CD8-positive, alpha-beta memory T cell (primary cell): ENCODE results near the gene FBXO9. TPM values are rescaled to one million over a fixed set of nuclear protein-coding genes. Genes with fewer than 3 reads are reported as not detected.
A peak's percentile ranks its signal among the peaks of the same experiment; 100 is the strongest.

Experiments
- CTCF ChIA-PET: fragments of 350-600 bp; sonication (Branson Sonifier 250); formaldehyde crosslinking; loops from one replicate; lab custom pipeline; 2021; ENCODE audit warnings: antibody characterized with exemption; lab: Charles Lee
- POLR2A ChIA-PET: fragments of 350-600 bp; sonication (Branson Sonifier 250); formaldehyde crosslinking; loops from one replicate; lab custom pipeline; 2021; ENCODE audit warnings: antibody characterized with exemption; lab: Charles Lee
- DNase-seq, 5 donors: peaks; one replicate each; pipeline versions ENCODE4 v3.0.0 to v3.0.0-alpha.2; 2020 to 2022; ENCODE audit warnings: mixed read lengths in 1 of 5
- H3K27ac ChIP-seq: one replicate; pipeline ENCODE4 v1.7.0; 2013; ENCODE audit warnings: low read depth, mild to moderate bottlenecking, low read length, moderate library complexity
- H3K27me3 ChIP-seq: 2 replicates; pipeline ENCODE4 v1.7.0; 2013; ENCODE audit warnings: low read length, mild to moderate bottlenecking; ENCODE audit not compliant: insufficient read depth, poor library complexity, severe bottlenecking
- H3K36me3 ChIP-seq: 2 replicates; pipeline ENCODE4 v1.7.0; 2013; ENCODE audit warnings: mild to moderate bottlenecking, low read length, moderate library complexity; ENCODE audit not compliant: insufficient read depth
- H3K4me1 ChIP-seq: 2 replicates; pipeline ENCODE4 v1.7.0; 2013; ENCODE audit warnings: mild to moderate bottlenecking, low read length, moderate library complexity; ENCODE audit not compliant: insufficient read depth
- H3K4me3 ChIP-seq: 2 replicates; pipeline ENCODE4 v1.7.0; 2013; ENCODE audit warnings: mild to moderate bottlenecking, low read length
- H3K9me3 ChIP-seq: 2 replicates; pipeline ENCODE4 v1.7.0; 2013; ENCODE audit warnings: mild to moderate bottlenecking, low read length
- H3K27ac Mint-ChIP-seq, 8 donors: one replicate each; pipeline ENCODE4 v1.8.0; 2020 to 2021; ENCODE audit warnings: mixed read lengths in 8 of 8, mild to moderate bottlenecking in 6 of 8, inconsistent platforms in 3 of 8, moderate library complexity in 3 of 8
- H3K27me3 Mint-ChIP-seq, 2 donors: one replicate each; pipeline ENCODE4 v1.8.0; 2020 to 2021; ENCODE audit warnings: mixed read lengths in 2 of 2, mild to moderate bottlenecking in 1 of 2, moderate library complexity in 1 of 2
- H3K36me3 Mint-ChIP-seq, 3 donors: one replicate each; pipeline ENCODE4 v1.8.0; 2020 to 2021; ENCODE audit warnings: mixed read lengths in 3 of 3, inconsistent platforms in 1 of 3, mild to moderate bottlenecking in 1 of 3
- H3K4me1 Mint-ChIP-seq, 3 donors: one replicate each; pipeline ENCODE4 v1.8.0; 2020 to 2021; ENCODE audit warnings: mixed read lengths in 3 of 3, inconsistent platforms in 1 of 3, mild to moderate bottlenecking in 1 of 3
- H3K4me3 Mint-ChIP-seq, 7 donors: one replicate each; pipeline ENCODE4 v1.8.0; 2020 to 2021; ENCODE audit warnings: mixed read lengths in 7 of 7, mild to moderate bottlenecking in 6 of 7, moderate library complexity in 4 of 7, inconsistent platforms in 2 of 7
- H3K9me3 Mint-ChIP-seq, 5 donors: one replicate each; pipeline ENCODE4 v1.8.0; 2020 to 2022; ENCODE audit warnings: mixed read lengths in 5 of 5, mild to moderate bottlenecking in 3 of 5, moderate library complexity in 2 of 5, inconsistent platforms in 1 of 5
- polyA plus RNA-seq: library from polyadenylated mRNA; unstranded; fragments of 300-500 nt; fragmentation: Illumina TruSeq; gene quantifications from one replicate; pipeline ENCODE4 v1.2.3, GENCODE V29; 2021
- total RNA-seq, 2 experiments: library from RNA; stranded (reverse); gene quantifications; one replicate each; pipeline ENCODE4 v1.2.3, GENCODE V29; 2021

Gene FBXO9
- total and polyA plus RNA-seq, 3 experiments from 2014 or later, result 57.3 to 71.2 (median 62.7) TPM

DNA sequence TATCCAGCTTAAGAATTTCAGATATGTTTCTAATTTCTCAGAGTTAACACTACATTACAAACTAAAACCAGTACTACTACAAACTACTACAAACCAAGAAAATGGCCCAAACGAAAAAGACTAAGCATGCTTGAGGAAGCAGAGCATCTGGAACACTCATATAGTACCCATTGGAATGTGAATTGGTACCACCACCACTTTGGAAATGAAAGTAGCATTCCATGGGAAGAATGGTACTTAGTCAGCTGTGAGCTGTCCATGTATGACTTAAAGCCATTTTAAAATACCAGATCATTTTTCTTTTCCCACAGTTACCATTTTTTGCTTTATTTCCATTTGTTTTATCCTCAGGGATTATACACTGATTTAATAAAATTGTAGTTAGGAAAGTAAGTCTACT is 30.5 kb downstream of the FBXO9 start:
- DNase-seq, result no peak
- Mint-ChIP-seq H3K27ac (peak overlapping the region in 1 of 8 donors; percentile 33), H3K4me3 (no peak overlapping the region), H3K4me1 (peaks cover 0 to 2% (median 0%) of the 10 kb centered on the region in 3 donors), H3K9me3 (no peaks in the 10 kb centered on the region), H3K36me3 (peaks cover 6 to 87% (median 38%) of the 10 kb centered on the region in 3 donors), H3K27me3 (no peaks in the 10 kb centered on the region)
- H3K9me3 ChIP-seq, result no peaks in the 10 kb centered on the region
- H3K4me1 ChIP-seq, result no peaks in the 10 kb centered on the region
- no peaks in the 10 kb centered on the region for H3K27me3 ChIP-seq
- H3K36me3 ChIP-seq, result peaks cover 51% of the 10 kb centered on the region
- POLR2A ChIA-PET, result no interaction called here
- H3K27ac ChIP-seq, result no peak overlapping the region
- CTCF ChIA-PET, result no interaction called here
- H3K4me3 ChIP-seq, result no peak overlapping the region

DNA sequence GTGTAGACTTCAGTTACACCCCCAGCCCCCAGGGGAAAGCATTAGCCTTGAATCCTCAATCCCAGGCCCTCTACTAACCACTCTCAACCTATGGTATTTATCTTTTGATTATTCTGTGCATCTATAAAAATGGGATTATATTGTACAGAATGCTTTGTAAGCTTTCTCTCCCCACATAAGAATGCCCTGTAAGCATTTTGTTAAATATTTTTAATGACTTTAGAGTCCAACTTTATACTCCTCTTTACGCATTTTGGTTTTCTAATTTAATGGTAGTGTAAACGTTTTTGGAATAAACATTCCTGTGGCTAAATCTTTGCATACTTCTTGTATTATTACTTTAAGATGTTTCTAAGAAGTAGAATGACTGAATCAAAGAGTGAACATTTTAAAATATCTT is 35.4 kb downstream of the FBXO9 start:
- H3K27me3 ChIP-seq, result no peaks in the 10 kb centered on the region
- H3K27ac Mint-ChIP-seq, result peak overlapping the region in 2 of 8 donors; percentile 11 to 33
- ChIA-PET POLR2A (no interaction called here), CTCF (no interaction called here)
- H3K36me3 ChIP-seq, result peaks cover 24% of the 10 kb centered on the region
- H3K4me3 Mint-ChIP-seq, result no peak overlapping the region
- H3K9me3 ChIP-seq, result no peaks in the 10 kb centered on the region
- H3K36me3 Mint-ChIP-seq, result peaks cover 0 to 60% (median 23%) of the 10 kb centered on the region in 3 donors
- no peak overlapping the region for H3K27ac ChIP-seq
- no peaks in the 10 kb centered on the region for H3K27me3 Mint-ChIP-seq
- no peaks in the 10 kb centered on the region for H3K4me1 ChIP-seq
- no peak overlapping the region for H3K4me3 ChIP-seq
- no peaks in the 10 kb centered on the region for H3K9me3 Mint-ChIP-seq
- no peak for DNase-seq
- no peaks in the 10 kb centered on the region for H3K4me1 Mint-ChIP-seq

DNA sequence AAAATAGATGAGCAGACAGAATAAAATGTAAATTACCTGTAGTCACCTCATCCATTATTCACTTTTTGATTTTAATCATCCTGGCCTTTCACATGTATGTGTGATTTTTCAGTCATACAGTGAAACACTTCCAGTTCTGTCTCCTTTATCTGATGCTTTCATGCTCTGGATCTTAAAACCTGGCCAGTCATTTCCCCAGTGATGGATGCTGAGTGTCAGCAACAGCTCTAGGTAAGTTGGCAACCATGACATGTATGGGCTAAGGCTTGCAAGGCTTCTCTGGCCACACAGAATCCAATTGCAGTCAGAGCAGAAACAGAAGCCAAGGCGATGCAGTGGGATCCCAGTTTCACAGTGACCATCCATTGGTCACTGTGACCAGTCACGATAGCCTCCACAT is 35.8 kb downstream of the FBXO9 start:
- no peak overlapping the region for H3K4me3 ChIP-seq
- no peaks in the 10 kb centered on the region for H3K27me3 Mint-ChIP-seq
- no peak overlapping the region for H3K27ac ChIP-seq
- no peaks in the 10 kb centered on the region for H3K27me3 ChIP-seq
- no peak overlapping the region for H3K27ac Mint-ChIP-seq
- H3K36me3 Mint-ChIP-seq, result peaks cover 0 to 55% (median 20%) of the 10 kb centered on the region in 3 donors
- no peak overlapping the region for H3K4me3 Mint-ChIP-seq
- ChIA-PET CTCF (no interaction called here), POLR2A (no interaction called here)
- no peak for DNase-seq
- peaks cover 19% of the 10 kb centered on the region for H3K36me3 ChIP-seq
- no peaks in the 10 kb centered on the region for H3K9me3 ChIP-seq
- H3K4me1 ChIP-seq, result no peaks in the 10 kb centered on the region
- H3K4me1 Mint-ChIP-seq, result no peaks in the 10 kb centered on the region
- no peaks in the 10 kb centered on the region for H3K9me3 Mint-ChIP-seq

DNA sequence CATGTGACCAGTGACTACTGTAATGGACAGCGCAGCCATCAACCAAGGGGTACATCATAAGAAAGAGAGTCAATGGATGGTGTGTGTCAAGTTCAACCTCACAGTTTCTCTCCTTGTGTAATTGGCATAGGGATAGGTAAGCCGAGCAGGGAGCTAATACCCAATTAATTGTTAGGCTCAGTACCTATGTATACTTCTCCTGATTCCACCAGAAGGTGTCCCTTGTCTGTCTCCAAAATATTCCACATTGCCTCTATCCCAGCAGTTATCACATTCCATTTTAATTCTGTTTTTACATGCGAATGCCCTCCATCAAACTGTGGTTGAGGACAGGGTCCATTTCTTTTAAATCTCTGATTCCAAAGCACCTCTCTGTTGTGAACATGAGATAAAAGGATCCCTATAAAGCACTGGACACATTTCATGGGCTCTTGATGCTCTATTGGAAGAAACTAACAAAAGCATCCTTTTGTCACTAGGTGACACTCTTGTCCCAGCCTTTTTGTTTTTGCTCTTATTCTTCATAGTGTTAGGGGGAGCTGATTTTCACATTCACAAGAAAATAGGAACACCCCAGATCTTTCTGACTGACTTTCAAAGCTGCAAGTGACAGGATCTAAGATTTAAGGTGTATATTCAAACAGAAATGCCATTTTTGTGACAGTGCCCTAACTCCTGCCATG is 38.9 kb downstream of the FBXO9 start:
- Mint-ChIP-seq H3K27me3 (no peaks in the 10 kb centered on the region), H3K9me3 (no peaks in the 10 kb centered on the region), H3K4me1 (no peaks in the 10 kb centered on the region), H3K36me3 (peaks cover 0 to 27% (median 9%) of the 10 kb centered on the region in 3 donors), H3K27ac (no peak overlapping the region), H3K4me3 (no peak overlapping the region)
- no peaks in the 10 kb centered on the region for H3K4me1 ChIP-seq
- ChIA-PET CTCF (no interaction called here), POLR2A (no interaction called here)
- H3K27me3 ChIP-seq, result no peaks in the 10 kb centered on the region
- no peak overlapping the region for H3K27ac ChIP-seq
- H3K36me3 ChIP-seq, result no peaks in the 10 kb centered on the region
- H3K4me3 ChIP-seq, result no peak overlapping the region
- H3K9me3 ChIP-seq, result no peaks in the 10 kb centered on the region
- DNase-seq, result no peak

DNA sequence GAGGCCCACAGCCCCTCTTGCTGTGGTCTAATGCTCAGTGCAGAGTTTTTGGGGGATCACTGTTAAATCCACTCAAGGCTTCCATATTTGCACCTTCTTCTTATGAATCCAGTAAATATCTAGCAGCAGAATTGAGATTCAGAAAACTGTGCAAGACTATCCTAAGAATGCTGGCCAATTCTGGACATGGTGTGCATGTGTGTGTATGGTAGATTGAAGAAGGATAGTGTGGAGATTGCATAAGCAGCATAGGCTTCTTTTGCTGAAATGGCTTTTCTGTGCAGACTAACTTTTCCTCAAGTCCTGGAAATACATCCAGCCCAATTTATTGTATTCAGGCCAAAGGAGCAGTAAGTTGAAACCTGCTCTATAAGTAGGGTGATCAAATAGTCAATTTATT is 39.7 kb downstream of the FBXO9 start:
- Histone ChIP-seq H3K27me3 (no peaks in the 10 kb centered on the region), H3K4me3 (no peak overlapping the region), H3K36me3 (no peaks in the 10 kb centered on the region), H3K27ac (no peak overlapping the region), H3K4me1 (no peaks in the 10 kb centered on the region), H3K9me3 (no peaks in the 10 kb centered on the region)
- H3K27me3 Mint-ChIP-seq, result no peaks in the 10 kb centered on the region
- H3K36me3 Mint-ChIP-seq, result peaks cover 0 to 22% (median 8%) of the 10 kb centered on the region in 3 donors
- no peak overlapping the region for H3K4me3 Mint-ChIP-seq
- H3K9me3 Mint-ChIP-seq, result no peaks in the 10 kb centered on the region
- DNase-seq, result no peak
- ChIA-PET POLR2A (no interaction called here), CTCF (no interaction called here)
- no peak overlapping the region for H3K27ac Mint-ChIP-seq
- no peaks in the 10 kb centered on the region for H3K4me1 Mint-ChIP-seq

DNA sequence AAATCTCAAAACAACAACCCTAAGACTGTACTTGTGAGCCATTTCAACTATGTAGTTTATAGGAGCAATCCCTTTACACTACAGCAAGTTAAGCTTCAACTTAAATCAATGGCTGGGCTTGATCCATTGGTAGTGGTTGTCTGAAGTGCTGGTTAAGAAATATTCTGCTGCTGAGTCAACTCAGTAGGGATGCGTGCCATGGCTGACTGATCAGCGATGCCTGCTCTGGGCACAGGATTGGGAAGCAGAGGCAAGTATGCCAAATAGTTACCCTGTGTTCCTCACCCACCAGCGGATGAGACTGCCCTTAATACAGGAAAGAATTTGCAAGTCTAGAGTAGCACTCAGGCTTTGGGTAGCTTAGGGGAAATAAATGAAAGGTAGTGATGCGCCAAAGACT is 41.9 kb downstream of the FBXO9 start:
- H3K4me3 Mint-ChIP-seq, result no peak overlapping the region
- DNase-seq, result no peak
- peak overlapping the region in 1 of 8 donors; percentile 34 for H3K27ac Mint-ChIP-seq
- H3K4me1 Mint-ChIP-seq, result no peaks in the 10 kb centered on the region
- Histone ChIP-seq H3K4me1 (no peaks in the 10 kb centered on the region), H3K36me3 (no peaks in the 10 kb centered on the region), H3K4me3 (no peak overlapping the region), H3K27me3 (peaks cover 5% of the 10 kb centered on the region), H3K27ac (no peak overlapping the region), H3K9me3 (no peaks in the 10 kb centered on the region)
- ChIA-PET CTCF (no interaction called here), POLR2A (no interaction called here)
- H3K9me3 Mint-ChIP-seq, result no peaks in the 10 kb centered on the region
- H3K36me3 Mint-ChIP-seq, result peaks cover 0 to 4% (median 3%) of the 10 kb centered on the region in 3 donors
- peaks cover 0 to 2% of the 10 kb centered on the region in 2 donors for H3K27me3 Mint-ChIP-seq

DNA sequence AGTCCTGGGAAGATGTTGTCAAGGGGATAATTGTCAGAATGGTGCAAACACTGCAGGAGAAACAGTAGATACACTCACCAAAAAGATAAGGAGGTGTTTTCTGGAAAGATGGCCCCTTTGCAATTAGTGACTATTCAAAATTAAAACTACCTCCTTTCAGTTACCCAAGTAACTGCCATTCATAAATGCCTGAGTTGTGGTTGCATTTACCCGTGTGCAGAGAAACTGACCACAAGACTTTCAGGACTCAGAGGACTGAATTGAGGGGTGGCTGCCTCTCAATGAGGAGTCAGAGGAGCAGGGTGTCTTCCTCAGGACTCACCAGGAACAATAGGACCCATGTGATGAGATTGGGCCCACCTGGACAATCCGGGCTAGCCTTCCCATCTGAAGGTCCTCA is 44.4 kb downstream of the FBXO9 start:
- Mint-ChIP-seq H3K4me1 (peaks cover 7 to 9% (median 9%) of the 10 kb centered on the region in 3 donors), H3K27me3 (peaks cover 0 to 2% of the 10 kb centered on the region in 2 donors), H3K9me3 (no peaks in the 10 kb centered on the region), H3K27ac (no peak overlapping the region), H3K36me3 (peaks cover 0 to 1% (median 0%) of the 10 kb centered on the region in 3 donors), H3K4me3 (no peak overlapping the region)
- Histone ChIP-seq H3K27me3 (peaks cover 5% of the 10 kb centered on the region), H3K36me3 (no peaks in the 10 kb centered on the region), H3K4me1 (no peaks in the 10 kb centered on the region), H3K4me3 (no peak overlapping the region), H3K9me3 (no peaks in the 10 kb centered on the region), H3K27ac (no peak overlapping the region)
- DNase-seq, result no peak
- ChIA-PET POLR2A (no interaction called here), CTCF (no interaction called here)

DNA sequence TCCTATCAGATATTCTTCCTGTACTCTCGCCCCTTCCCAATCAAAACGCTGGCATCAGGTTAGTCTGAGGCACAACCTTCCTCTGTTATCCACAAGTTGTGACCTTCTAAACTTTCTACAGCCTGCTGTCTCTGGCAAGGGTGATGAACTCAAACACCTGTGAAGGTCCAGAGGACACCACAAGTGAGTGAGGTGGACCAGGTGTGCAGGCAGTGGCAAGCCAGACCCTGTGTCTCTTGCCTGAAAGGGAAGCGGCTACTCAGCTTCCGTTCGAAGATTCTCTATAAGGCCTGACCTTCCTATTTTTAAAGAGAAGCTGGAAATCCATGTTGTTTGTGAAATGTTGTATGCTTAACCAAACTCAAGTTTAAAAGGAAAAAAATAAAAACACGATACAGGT is 46.7 kb downstream of the FBXO9 start:
- POLR2A ChIA-PET, result no interaction called here
- CTCF ChIA-PET, result no interaction called here
- peaks cover 0 to 4% (median 0%) of the 10 kb centered on the region in 5 donors for H3K9me3 Mint-ChIP-seq
- no peaks in the 10 kb centered on the region for H3K36me3 Mint-ChIP-seq
- no peak for DNase-seq
- H3K4me3 ChIP-seq, result no peak overlapping the region
- no peaks in the 10 kb centered on the region for H3K9me3 ChIP-seq
- H3K27me3 Mint-ChIP-seq, result peaks cover 0 to 4% of the 10 kb centered on the region in 2 donors
- H3K27me3 ChIP-seq, result peaks cover 5% of the 10 kb centered on the region
- H3K27ac Mint-ChIP-seq, result no peak overlapping the region
- no peaks in the 10 kb centered on the region for H3K4me1 ChIP-seq
- no peaks in the 10 kb centered on the region for H3K36me3 ChIP-seq
- H3K4me1 Mint-ChIP-seq, result peaks cover 7 to 9% (median 9%) of the 10 kb centered on the region in 3 donors
- H3K27ac ChIP-seq, result no peak overlapping the region
- H3K4me3 Mint-ChIP-seq, result no peak overlapping the region
